Activated naive CD8-positive, alpha-beta T cell (primary cell): Measurements from ENCODE around the gene B3GNT4.
"Not testable (repeated sequence)": the region's sequence is repeated elsewhere in the genome, so short reads cannot be mapped to it uniquely, and the experiment has no call there.

Experiments
- H3K27ac Mint-ChIP-seq: one replicate; pipeline ENCODE4 v1.8.0; 2021; ENCODE audit warnings: mixed read lengths
- H3K27me3 Mint-ChIP-seq: one replicate; pipeline ENCODE4 v1.8.0; 2021; ENCODE audit warnings: mixed read lengths
- H3K36me3 Mint-ChIP-seq: one replicate; pipeline ENCODE4 v1.8.0; 2021; ENCODE audit warnings: mixed read lengths
- H3K4me1 Mint-ChIP-seq: one replicate; pipeline ENCODE4 v1.8.0; 2021; ENCODE audit warnings: low read depth, mixed read lengths
- H3K4me3 Mint-ChIP-seq: one replicate; pipeline ENCODE4 v1.8.0; 2021; ENCODE audit warnings: mild to moderate bottlenecking, mixed read lengths
- H3K9me3 Mint-ChIP-seq: one replicate; pipeline ENCODE4 v1.8.0; 2021; ENCODE audit warnings: low read depth, mixed read lengths

Gene B3GNT4

GRCh38 chr12:122200541-122201175 is 2.9 kb upstream of the B3GNT4 start:
- Mint-ChIP-seq H3K9me3 (peaks cover under 1% of the 10 kb centered on the region), H3K27ac (no peak overlapping the region), H3K4me1 (peaks cover 18% of the 10 kb centered on the region), H3K27me3 (peaks cover 9% of the 10 kb centered on the region), H3K4me3 (no peak overlapping the region), H3K36me3 (no peaks in the 10 kb centered on the region)

DNA sequence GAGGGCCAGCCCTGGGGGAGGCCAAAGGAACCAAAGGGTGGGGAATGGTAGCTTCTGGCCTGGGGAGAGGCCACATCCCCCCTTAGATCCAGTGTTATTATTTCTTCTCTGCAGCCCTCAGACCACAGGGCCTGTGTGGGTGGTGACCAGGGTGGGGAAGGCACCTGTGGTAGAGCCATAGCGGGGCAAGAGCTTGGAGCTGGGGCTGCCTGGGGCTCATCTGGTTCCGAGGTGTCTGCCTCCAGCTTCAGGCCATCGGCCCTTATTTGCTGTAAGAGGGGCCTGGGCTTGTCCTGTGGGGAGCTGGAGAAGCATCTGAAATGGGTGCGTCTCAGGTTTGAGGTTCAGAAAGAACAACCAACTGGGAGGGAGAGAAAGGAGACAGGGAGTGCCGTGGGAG is 2.1 kb upstream of the B3GNT4 start:
- Mint-ChIP-seq H3K27me3 (peaks cover 9% of the 10 kb centered on the region), H3K4me3 (no peak overlapping the region)

DNA sequence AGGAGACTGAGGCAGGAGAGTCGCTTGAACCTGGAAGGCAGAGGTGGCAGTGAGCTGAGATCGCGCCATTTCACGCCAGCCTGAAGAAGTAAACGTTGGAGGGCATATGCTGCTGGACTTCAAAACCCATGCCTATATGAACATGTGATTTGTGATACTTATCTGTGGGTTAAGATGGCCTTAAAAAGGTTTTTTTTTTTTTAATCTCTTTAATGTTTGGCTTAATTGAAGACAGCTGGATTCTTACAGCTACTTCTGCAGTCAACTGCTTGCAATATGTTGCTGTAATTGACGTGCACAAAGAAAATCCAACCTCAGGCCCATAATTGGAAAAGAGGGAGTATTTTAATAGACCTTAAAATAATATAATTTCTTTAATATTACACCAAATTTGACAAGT is 1.5 kb upstream of the B3GNT4 start:
- Mint-ChIP-seq H3K4me1 (peaks cover 18% of the 10 kb centered on the region), H3K4me3 (no peak overlapping the region), H3K9me3 (no peaks in the 10 kb centered on the region)

More for the DNA sequence above, 2.1 kb upstream of the B3GNT4 start:
- Mint-ChIP-seq H3K36me3 (no peaks in the 10 kb centered on the region), H3K4me1 (peaks cover 18% of the 10 kb centered on the region), H3K9me3 (no peaks in the 10 kb centered on the region), H3K27ac (no peak overlapping the region)

DNA sequence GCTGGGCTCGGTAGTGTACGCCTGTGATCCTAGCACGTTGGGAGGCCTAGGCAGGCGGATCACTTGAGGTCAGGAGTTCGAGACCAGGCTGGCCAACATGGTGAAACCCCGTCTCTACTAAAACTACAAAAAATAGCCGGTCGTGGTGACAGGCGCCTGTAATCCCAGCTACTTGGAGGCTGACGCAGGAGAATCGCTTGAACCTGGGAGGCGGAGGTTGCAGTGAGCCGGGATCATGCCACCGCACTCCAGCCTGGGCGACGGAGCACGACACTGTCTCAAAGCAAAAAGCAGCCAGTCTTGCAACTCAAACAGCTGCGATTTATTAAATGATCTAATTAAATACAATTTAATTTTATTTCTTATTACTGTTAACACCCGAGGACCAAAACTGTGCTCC is 698 bp upstream of the B3GNT4 start:
- H3K4me3 Mint-ChIP-seq, result peak overlapping the region; percentile 80
- H3K4me1 Mint-ChIP-seq, result peaks cover 18% of the 10 kb centered on the region
- H3K36me3 Mint-ChIP-seq, H3K27me3 Mint-ChIP-seq, H3K27ac Mint-ChIP-seq, H3K9me3 Mint-ChIP-seq: not testable (repeated sequence)

More for the DNA sequence above, 1.5 kb upstream of the B3GNT4 start:
- Mint-ChIP-seq H3K36me3 (no peaks in the 10 kb centered on the region), H3K27me3 (peaks cover 6% of the 10 kb centered on the region), H3K27ac (no peak overlapping the region)

DNA sequence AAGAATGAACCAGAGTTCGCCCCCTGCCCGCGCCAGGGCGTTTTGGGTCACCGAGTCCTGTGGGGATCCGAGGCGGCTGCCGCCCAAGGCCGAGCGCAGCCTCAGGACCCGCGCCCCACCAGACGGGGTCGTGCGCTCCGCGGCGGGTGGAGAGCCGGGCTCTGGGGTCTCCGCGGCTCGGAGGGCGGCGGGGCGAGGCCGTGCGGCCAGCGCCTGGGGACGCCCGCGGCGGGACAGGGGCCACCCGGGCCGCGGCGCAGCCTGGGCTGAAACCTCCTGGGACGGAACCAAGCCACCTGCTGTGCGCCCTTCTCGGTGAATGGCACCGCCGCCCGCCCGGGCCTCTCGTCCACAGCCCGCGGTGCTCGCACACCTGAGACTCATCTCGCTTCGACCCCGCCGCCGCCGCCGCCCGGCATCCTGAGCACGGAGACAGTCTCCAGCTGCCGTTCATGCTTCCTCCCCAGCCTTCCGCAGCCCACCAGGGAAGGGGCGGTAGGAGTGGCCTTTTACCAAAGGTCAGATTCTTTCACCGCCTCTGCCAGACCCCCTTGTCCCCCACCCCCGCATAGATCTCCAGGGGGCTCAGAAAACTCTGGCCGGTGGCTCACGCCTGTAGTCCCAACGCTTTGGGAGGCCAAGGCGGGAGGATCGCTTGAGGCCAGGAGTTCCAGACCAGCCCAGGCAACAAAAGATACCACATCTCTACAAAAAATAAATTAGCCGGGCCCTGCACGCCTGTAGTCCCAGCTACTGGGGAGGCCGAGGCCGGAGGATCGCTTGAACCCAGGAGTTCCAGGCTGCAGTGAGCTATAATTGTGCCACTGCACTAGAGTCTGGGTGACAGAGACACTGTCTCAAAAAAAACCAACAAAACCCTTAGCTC is 901 bp downstream of the B3GNT4 start:
- peaks cover 18% of the 10 kb centered on the region for H3K4me1 Mint-ChIP-seq
- no peak overlapping the region for H3K27ac Mint-ChIP-seq
- no peaks in the 10 kb centered on the region for H3K9me3 Mint-ChIP-seq
- H3K36me3 Mint-ChIP-seq, result no peaks in the 10 kb centered on the region
- peak overlapping the region; percentile 87 for H3K4me3 Mint-ChIP-seq
- H3K27me3 Mint-ChIP-seq, result peaks cover 2% of the 10 kb centered on the region

DNA sequence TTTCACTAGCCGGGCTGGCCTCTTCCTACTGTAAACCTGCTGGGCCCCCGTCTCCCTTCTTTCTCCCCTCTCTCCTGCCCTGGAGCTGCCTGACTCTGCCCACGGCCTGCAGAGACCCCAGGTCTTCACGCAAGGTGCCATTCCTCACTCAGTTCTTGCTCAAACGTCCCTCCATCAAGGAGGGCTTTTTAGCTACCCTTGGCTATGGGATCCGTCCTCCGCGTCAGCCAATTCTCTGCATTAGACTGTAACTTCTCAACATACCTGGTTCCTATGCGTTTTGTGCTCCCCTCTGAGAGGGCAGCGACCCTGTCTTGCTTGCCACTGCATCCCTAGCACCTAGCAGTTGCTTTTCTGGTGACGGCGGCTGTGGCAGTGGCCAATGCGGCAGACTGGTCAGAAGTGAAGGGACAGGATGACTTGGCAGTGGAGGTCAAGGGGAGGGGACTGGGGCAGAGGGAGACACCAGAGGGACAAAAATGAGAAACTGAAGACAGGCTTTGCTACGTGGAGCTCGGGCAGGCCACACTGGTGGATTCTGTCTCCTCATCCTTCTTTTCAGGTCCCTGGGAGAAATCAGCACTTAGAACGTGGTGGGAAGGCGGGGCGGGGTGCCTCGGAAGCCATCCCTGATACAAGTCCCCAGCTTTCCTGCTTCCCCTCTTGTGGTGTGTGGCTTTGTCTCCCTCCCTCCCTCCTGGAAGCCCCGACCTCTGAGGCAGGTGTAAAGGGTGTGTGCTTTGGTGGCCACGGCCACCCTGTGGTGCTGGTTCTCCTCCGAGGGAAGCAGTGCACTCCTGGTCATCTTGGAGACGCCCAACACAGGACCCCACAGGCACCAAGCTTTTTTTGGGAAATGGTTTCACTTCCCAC is 1.8 kb downstream of the B3GNT4 start:
- peaks cover 18% of the 10 kb centered on the region for H3K4me1 Mint-ChIP-seq
- H3K9me3 Mint-ChIP-seq, result no peaks in the 10 kb centered on the region
- peaks cover 2% of the 10 kb centered on the region for H3K27me3 Mint-ChIP-seq
- peak overlapping the region; percentile 61 for H3K27ac Mint-ChIP-seq
- peaks cover 3% of the 10 kb centered on the region for H3K36me3 Mint-ChIP-seq
- peak overlapping the region; percentile 87 for H3K4me3 Mint-ChIP-seq

DNA sequence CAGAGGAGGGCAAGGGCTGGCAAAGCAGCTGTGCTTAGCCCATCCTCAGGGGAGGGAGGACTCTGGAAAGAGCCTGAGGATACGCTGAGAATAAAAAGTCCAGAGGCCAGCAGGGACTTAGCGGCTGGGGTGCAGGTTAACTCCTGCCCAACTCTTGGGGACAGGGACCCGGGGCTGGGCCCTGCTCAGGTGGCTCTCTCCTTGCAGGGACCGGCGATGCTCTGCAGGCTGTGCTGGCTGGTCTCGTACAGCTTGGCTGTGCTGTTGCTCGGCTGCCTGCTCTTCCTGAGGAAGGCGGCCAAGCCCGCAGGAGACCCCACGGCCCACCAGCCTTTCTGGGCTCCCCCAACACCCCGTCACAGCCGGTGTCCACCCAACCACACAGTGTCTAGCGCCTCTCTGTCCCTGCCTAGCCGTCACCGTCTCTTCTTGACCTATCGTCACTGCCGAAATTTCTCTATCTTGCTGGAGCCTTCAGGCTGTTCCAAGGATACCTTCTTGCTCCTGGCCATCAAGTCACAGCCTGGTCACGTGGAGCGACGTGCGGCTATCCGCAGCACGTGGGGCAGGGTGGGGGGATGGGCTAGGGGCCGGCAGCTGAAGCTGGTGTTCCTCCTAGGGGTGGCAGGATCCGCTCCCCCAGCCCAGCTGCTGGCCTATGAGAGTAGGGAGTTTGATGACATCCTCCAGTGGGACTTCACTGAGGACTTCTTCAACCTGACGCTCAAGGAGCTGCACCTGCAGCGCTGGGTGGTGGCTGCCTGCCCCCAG is 2.8 kb downstream of the B3GNT4 start:
- Mint-ChIP-seq H3K9me3 (no peaks in the 10 kb centered on the region), H3K27ac (no peak overlapping the region), H3K36me3 (peaks cover 3% of the 10 kb centered on the region), H3K4me1 (peaks cover 18% of the 10 kb centered on the region), H3K4me3 (no peak overlapping the region), H3K27me3 (peaks cover 2% of the 10 kb centered on the region)

DNA sequence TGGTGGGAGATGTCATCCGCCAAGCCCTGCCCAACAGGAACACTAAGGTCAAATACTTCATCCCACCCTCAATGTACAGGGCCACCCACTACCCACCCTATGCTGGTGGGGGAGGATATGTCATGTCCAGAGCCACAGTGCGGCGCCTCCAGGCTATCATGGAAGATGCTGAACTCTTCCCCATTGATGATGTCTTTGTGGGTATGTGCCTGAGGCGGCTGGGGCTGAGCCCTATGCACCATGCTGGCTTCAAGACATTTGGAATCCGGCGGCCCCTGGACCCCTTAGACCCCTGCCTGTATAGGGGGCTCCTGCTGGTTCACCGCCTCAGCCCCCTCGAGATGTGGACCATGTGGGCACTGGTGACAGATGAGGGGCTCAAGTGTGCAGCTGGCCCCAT is 3.5 kb downstream of the B3GNT4 start:
- Mint-ChIP-seq H3K4me1 (peaks cover 18% of the 10 kb centered on the region), H3K36me3 (peaks cover 3% of the 10 kb centered on the region), H3K4me3 (no peak overlapping the region), H3K27me3 (peaks cover 2% of the 10 kb centered on the region), H3K9me3 (no peaks in the 10 kb centered on the region), H3K27ac (no peak overlapping the region)

- Mint-ChIP-seq H3K27ac (no peak overlapping the region), H3K36me3 (peaks cover 6% of the 10 kb centered on the region), H3K4me3 (no peak overlapping the region), H3K4me1 (peaks cover 17% of the 10 kb centered on the region), H3K9me3 (no peaks in the 10 kb centered on the region), H3K27me3 (peaks cover 2% of the 10 kb centered on the region)
These were observed 3.9 kb downstream of the B3GNT4 start for GRCh38 chr12:122207391-122207790.

- H3K27me3 Mint-ChIP-seq, result peaks cover 2% of the 10 kb centered on the region
- peaks cover 6% of the 10 kb centered on the region for H3K36me3 Mint-ChIP-seq
- peaks cover 10% of the 10 kb centered on the region for H3K4me1 Mint-ChIP-seq
- no peak overlapping the region for H3K4me3 Mint-ChIP-seq
- H3K27ac Mint-ChIP-seq, result no peak overlapping the region
- no peaks in the 10 kb centered on the region for H3K9me3 Mint-ChIP-seq
These were observed 4.7 kb downstream of the B3GNT4 start for GRCh38 chr12:122208073-122208820.

DNA sequence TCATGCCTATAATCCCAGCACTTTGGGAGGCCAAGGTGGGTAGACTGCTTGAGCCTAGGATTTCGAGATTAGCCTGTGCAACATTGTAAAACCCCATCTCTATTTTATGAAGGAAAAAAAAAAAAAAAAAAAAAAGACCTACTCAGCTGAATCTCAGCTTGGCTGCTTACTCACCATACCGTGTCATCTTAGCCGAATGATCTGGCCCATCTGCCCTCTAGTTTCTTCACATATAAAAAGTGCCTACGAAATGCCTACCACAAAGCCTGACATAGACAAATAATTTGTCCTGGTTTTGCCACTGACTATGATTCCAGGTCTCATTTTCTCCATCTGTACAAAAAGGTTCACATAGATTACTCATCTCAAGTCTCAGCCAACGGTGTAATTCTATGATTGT is 12.3 kb downstream of the B3GNT4 start:
- peaks cover 6% of the 10 kb centered on the region for H3K4me1 Mint-ChIP-seq
- no peaks in the 10 kb centered on the region for H3K9me3 Mint-ChIP-seq

GRCh38 chr12:122216445-122216844 is 12.9 kb downstream of the B3GNT4 start:
- no peak overlapping the region for H3K27ac Mint-ChIP-seq
- H3K4me3 Mint-ChIP-seq, result no peak overlapping the region
- no peaks in the 10 kb centered on the region for H3K27me3 Mint-ChIP-seq
- no peaks in the 10 kb centered on the region for H3K9me3 Mint-ChIP-seq
- H3K36me3 Mint-ChIP-seq, result peaks cover 12% of the 10 kb centered on the region
- peaks cover 11% of the 10 kb centered on the region for H3K4me1 Mint-ChIP-seq

More for the DNA sequence above, 12.3 kb downstream of the B3GNT4 start:
- Mint-ChIP-seq H3K27me3 (no peaks in the 10 kb centered on the region), H3K36me3 (peaks cover 12% of the 10 kb centered on the region), H3K27ac (no peak overlapping the region), H3K4me3 (no peak overlapping the region)

DNA sequence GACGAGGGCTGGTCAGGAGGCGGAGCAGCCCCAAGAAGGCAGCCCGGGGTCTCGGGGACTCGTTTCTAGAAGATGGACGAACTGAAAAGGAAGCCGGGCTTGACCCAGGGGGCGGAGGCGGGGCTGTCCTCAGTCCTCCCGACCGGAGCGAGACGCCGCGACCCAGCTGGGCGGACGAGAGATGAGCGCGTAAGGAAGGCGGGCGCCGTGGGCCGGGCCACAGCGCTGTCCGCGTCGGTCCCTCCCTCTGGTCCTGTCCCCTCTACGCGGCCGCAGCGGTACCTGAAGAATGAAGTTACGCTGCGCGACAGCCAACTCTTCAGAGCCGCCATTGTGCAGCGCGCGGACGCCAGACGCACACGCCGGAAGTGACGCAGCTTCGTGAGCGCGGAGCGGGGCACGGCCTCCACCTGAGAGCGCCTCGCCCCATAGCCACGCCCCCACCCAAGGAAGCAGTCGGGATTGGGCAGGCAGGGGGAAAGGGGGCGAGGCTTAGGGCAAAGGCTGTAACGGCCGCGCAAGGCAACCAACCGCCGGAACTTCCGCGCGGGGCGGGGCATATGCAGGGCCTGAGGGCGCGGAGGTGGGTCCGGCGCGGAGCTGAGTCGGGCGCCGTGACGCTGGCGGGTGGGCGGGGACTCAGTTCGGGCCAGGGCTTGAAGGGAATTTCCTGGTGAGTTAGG is 22.3 kb downstream of the B3GNT4 start, which contains the start of gene DIABLO:
Gene DIABLO, minus strand, starts transcription at position 370 of the 683 bp plus-strand sequence. Its CDS starts 38 bp downstream, at position 332.
- Mint-ChIP-seq H3K4me1 (peaks cover 49% of the 10 kb centered on the region), H3K36me3 (peaks cover 2% of the 10 kb centered on the region), H3K27me3 (no peaks in the 10 kb centered on the region), H3K27ac (peak within 1 kb of the TSS; percentile 79), H3K4me3 (peak within 1 kb of the TSS; percentile 88), H3K9me3 (no peaks in the 10 kb centered on the region)
